Fibroblast of upper back skin (primary cell): Measurements from ENCODE around the gene MINK1.
A peak's percentile ranks its signal among the peaks of the same experiment; 100 is the strongest.

Source experiments
- DNase-seq: peaks from one replicate; pipeline ENCODE4 v3.0.0-alpha.2; 2013

MINK1 gene

GRCh38 chr17:4938688-4939545, 105.8 kb downstream of the MINK1 start:
- no peak for DNase-seq

- DNase-seq, result no peak
These were observed 106.3 kb downstream of the MINK1 start for GRCh38 chr17:4939546-4939795.

GRCh38 chr17:4939796-4940554, 106.8 kb downstream of the MINK1 start, which contains the start of the genes RNF167 and SLC25A11:
Gene RNF167 (plus strand): TSS chr17:4940268. CDS start chr17:4940910, 642 bp downstream.
Gene SLC25A11 (minus strand): TSS chr17:4940046. CDS start chr17:4939910, 136 bp downstream.
- peak; percentile 100 for DNase-seq

GRCh38 chr17:4940555-4941318, 107.6 kb downstream of the MINK1 start:
- no peak for DNase-seq

- no peak for DNase-seq
These were observed 108.1 kb downstream of the MINK1 start for GRCh38 chr17:4941319-4941610.

GRCh38 chr17:4942760-4943508, 109.8 kb downstream of the MINK1 start:
- no peak for DNase-seq

GRCh38 chr17:4944163-4944553, 111.0 kb downstream of the MINK1 start:
- no peak for DNase-seq

GRCh38 chr17:4944554-4945175, 111.5 kb downstream of the MINK1 start:
- no peak for DNase-seq

GRCh38 chr17:4945176-4945943, 112.2 kb downstream of the MINK1 start:
- DNase-seq, result peak; percentile 91

GRCh38 chr17:4945944-4946280, 112.8 kb downstream of the MINK1 start:
- no peak for DNase-seq

GRCh38 chr17:4946312-4946976, 113.3 kb downstream of the MINK1 start:
- DNase-seq, result no peak

GRCh38 chr17:4947010-4947410, 113.9 kb downstream of the MINK1 start:
- DNase-seq, result no peak
